HG03571 (cell line): ENCODE results near the gene COQ10A.
A peak's percentile ranks its signal among the peaks of the same experiment; 100 is the strongest.

Source experiments
- ATAC-seq: cut with Tn5 transposase; IDR thresholded peaks from one replicate; pipeline ENCODE4 v1.9.1; 2021; ENCODE audit not compliant: unreplicated experiment

COQ10A gene

GRCh38 chr12:56311003-56311402, 44.3 kb downstream of the COQ10A start:
- ATAC-seq = no peak

GRCh38 chr12:56315249-56315621, 48.5 kb downstream of the COQ10A start:
- no peak for ATAC-seq

GRCh38 chr12:56315622-56316473, 49.1 kb downstream of the COQ10A start, which contains the start of gene CNPY2:
Gene CNPY2 (minus strand): TSS chr12:56315988. CDS start chr12:56315217, 771 bp downstream.
- ATAC-seq = peak; percentile 80

GRCh38 chr12:56317675-56318074, 50.9 kb downstream of the COQ10A start:
- ATAC-seq = no peak
